ENCODE data around the gene CNEP1R1. TPM values are rescaled to one million over a fixed set of nuclear protein-coding genes. Genes with fewer than 3 reads are reported as not detected.

Gene CNEP1R1
- total RNA-seq, 1 experiment from 2014 or later: 14.6 TPM

GRCh38 chr16:49992825-49993224, 32.2 kb upstream of the CNEP1R1 start:
- no peaks in the 10 kb centered on the region for H3K4me1 ChIP-seq (ENCODE audit: control insufficient read depth in 1 of 2, insufficient read depth in 2 of 2, low read length in 2 of 2)
- peaks cover 10% of the 10 kb centered on the region; the same call in 1 of the 2 replicates for H3K27me3 ChIP-seq (ENCODE audit: insufficient read depth, low read length)
- H3K36me3 ChIP-seq (ENCODE audit: control insufficient read depth in 1 of 2, insufficient read depth in 2 of 2, low read length in 2 of 2): no peaks in the 10 kb centered on the region
- no peaks in the 10 kb centered on the region for H3K79me2 ChIP-seq (ENCODE audit: insufficient read depth, low read length)
- no peak overlapping the region for H3K4me3 ChIP-seq (replicated peaks in 1 of 2; ENCODE audit: low read depth in 1 of 2, low read length in 2 of 2)
- ATAC-seq (no peak), DNase-seq (ENCODE audit: low read depth, low spot score) (no peak)
- no peaks in the 10 kb centered on the region for H4K20me1 ChIP-seq (ENCODE audit: insufficient read depth)
- POLR2A ChIA-PET: no interaction called here
- RAD21 ChIA-PET (ENCODE audit: low non-redundant PET in 1 of 2, low total read pairs in 2 of 2, uncharacterized antibody in 2 of 2, unreplicated experiment in 2 of 2): no interaction called here
- H3K9me3 ChIP-seq (ENCODE audit: control insufficient read depth in 1 of 2, insufficient read depth in 1 of 2, low read depth in 1 of 2, low read length in 2 of 2): no peaks in the 10 kb centered on the region
- CTCF ChIA-PET: no interaction called here
- H2AFZ ChIP-seq (ENCODE audit: low read depth, low read length, poor library complexity, severe bottlenecking): no peak overlapping the region
- TF ChIP-seq ATF3 (IDR thresholded peaks at IDR 0.05) (no peak), SRF (IDR thresholded peaks at IDR 0.05; ENCODE audit: low read depth) (no peak), TCF7L2 (IDR thresholded peaks at IDR 0.05; ENCODE audit: borderline replicate concordance, extremely low read depth, insufficient read depth, insufficient read length) (no peak), EGR1 (IDR thresholded peaks at IDR 0.05; ENCODE audit: low read depth) (no peak), YY1 (IDR thresholded peaks at IDR 0.05; ENCODE audit: extremely low read depth, insufficient replicate concordance, low read depth, low read length) (no peak), POLR2AphosphoS5 (IDR thresholded peaks at IDR 0.05; ENCODE audit: low read depth, low read length) (no peak), ZNF274 (IDR thresholded peaks at IDR 0.05; ENCODE audit: low read depth, low read length) (no peak), EZH2 (IDR thresholded peaks at IDR 0.05) (no peak), ZFX (IDR thresholded peaks at IDR 0.05) (no peak)
- no peak overlapping the region for H3K4me2 ChIP-seq (ENCODE audit: low read length)
- H3K9ac ChIP-seq (ENCODE audit: low read length): no peak overlapping the region
- no peaks in the 10 kb centered on the region for H3K9me2 ChIP-seq (ENCODE audit: insufficient read depth)
- intact Hi-C loops (cut with micrococcal nuclease): no loop called here
- BruUV-seq (replicated peaks): no TSS peak
- H3K27ac ChIP-seq (ENCODE audit: low read depth, low read length): no peak overlapping the region

DNA sequence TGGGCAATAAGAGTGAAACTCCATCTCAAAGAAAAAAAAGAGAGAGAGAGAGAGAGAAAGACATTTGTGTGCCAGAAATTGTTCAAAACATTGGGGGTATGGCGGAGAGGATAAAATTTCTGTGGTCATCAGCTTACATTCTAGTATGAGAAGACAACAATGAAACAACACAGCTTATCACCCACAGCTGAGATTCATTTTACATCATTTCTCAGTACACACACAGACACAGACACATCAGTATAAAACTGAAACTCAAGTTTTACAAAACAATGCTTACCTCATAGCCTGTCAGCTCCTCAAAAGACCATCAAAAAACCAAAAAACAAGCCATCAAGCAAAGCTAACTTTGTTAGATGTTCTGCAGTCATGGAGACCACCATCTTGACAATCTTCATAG, 31.4 kb upstream of the CNEP1R1 start:
- ChIA-PET RAD21 (ENCODE audit: low non-redundant PET in 1 of 2, low total read pairs in 2 of 2, uncharacterized antibody in 2 of 2, unreplicated experiment in 2 of 2) (no interaction called here), CTCF (no interaction called here), POLR2A (no interaction called here)
- DNase-seq (ENCODE audit: low read depth, low spot score): no peak
- Histone ChIP-seq H3K4me3 (replicated peaks in 1 of 2; ENCODE audit: low read depth in 1 of 2, low read length in 2 of 2) (no peak overlapping the region), H3K4me1 (ENCODE audit: control insufficient read depth in 1 of 2, insufficient read depth in 2 of 2, low read length in 2 of 2) (no peaks in the 10 kb centered on the region), H3K79me2 (ENCODE audit: insufficient read depth, low read length) (no peaks in the 10 kb centered on the region), H4K20me1 (ENCODE audit: insufficient read depth) (no peaks in the 10 kb centered on the region), H3K27me3 (ENCODE audit: insufficient read depth, low read length) (peaks cover 10% of the 10 kb centered on the region; the same call in 1 of the 2 replicates), H3K9me3 (ENCODE audit: control insufficient read depth in 1 of 2, insufficient read depth in 1 of 2, low read depth in 1 of 2, low read length in 2 of 2) (no peaks in the 10 kb centered on the region), H3K4me2 (ENCODE audit: low read length) (no peak overlapping the region), H3K27ac (ENCODE audit: low read depth, low read length) (no peak overlapping the region), H2AFZ (ENCODE audit: low read depth, low read length, poor library complexity, severe bottlenecking) (no peak overlapping the region), H3K9ac (ENCODE audit: low read length) (no peak overlapping the region), H3K9me2 (ENCODE audit: insufficient read depth) (no peaks in the 10 kb centered on the region), H3K36me3 (ENCODE audit: control insufficient read depth in 1 of 2, insufficient read depth in 2 of 2, low read length in 2 of 2) (no peaks in the 10 kb centered on the region)
- intact Hi-C loops (cut with micrococcal nuclease): no loop called here
- no peak for TF ChIP-seq ATF3 (IDR thresholded peaks at IDR 0.05)
- no peak for TF ChIP-seq JUND (IDR thresholded peaks at IDR 0.05)
- TF ChIP-seq TCF7L2 (IDR thresholded peaks at IDR 0.05; ENCODE audit: borderline replicate concordance, extremely low read depth, insufficient read depth, insufficient read length): no peak
- no peak for TF ChIP-seq FOSL1 (IDR thresholded peaks at IDR 0.05; ENCODE audit: low read depth)
- TF ChIP-seq CEBPB (IDR thresholded peaks at IDR 0.05; ENCODE audit: low read depth): no peak
- TF ChIP-seq, protein P1, sequence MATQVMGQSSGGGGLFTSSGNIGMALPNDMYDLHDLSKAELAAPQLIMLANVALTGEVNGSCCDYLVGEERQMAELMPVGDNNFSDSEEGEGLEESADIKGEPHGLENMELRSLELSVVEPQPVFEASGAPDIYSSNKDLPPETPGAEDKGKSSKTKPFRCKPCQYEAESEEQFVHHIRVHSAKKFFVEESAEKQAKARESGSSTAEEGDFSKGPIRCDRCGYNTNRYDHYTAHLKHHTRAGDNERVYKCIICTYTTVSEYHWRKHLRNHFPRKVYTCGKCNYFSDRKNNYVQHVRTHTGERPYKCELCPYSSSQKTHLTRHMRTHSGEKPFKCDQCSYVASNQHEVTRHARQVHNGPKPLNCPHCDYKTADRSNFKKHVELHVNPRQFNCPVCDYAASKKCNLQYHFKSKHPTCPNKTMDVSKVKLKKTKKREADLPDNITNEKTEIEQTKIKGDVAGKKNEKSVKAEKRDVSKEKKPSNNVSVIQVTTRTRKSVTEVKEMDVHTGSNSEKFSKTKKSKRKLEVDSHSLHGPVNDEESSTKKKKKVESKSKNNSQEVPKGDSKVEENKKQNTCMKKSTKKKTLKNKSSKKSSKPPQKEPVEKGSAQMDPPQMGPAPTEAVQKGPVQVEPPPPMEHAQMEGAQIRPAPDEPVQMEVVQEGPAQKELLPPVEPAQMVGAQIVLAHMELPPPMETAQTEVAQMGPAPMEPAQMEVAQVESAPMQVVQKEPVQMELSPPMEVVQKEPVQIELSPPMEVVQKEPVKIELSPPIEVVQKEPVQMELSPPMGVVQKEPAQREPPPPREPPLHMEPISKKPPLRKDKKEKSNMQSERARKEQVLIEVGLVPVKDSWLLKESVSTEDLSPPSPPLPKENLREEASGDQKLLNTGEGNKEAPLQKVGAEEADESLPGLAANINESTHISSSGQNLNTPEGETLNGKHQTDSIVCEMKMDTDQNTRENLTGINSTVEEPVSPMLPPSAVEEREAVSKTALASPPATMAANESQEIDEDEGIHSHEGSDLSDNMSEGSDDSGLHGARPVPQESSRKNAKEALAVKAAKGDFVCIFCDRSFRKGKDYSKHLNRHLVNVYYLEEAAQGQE (IDR thresholded peaks at IDR 0.05; ENCODE audit: low read depth): no peak
- no peak for TF ChIP-seq EZH2phosphoT487 (IDR thresholded peaks at IDR 0.05; ENCODE audit: borderline replicate concordance)
- no peak for TF ChIP-seq CBX3 (IDR thresholded peaks at IDR 0.05; ENCODE audit: low read depth)
- TF ChIP-seq POLR2AphosphoS5 (IDR thresholded peaks at IDR 0.05; ENCODE audit: low read depth, low read length): no peak
- TF ChIP-seq, protein P2, sequence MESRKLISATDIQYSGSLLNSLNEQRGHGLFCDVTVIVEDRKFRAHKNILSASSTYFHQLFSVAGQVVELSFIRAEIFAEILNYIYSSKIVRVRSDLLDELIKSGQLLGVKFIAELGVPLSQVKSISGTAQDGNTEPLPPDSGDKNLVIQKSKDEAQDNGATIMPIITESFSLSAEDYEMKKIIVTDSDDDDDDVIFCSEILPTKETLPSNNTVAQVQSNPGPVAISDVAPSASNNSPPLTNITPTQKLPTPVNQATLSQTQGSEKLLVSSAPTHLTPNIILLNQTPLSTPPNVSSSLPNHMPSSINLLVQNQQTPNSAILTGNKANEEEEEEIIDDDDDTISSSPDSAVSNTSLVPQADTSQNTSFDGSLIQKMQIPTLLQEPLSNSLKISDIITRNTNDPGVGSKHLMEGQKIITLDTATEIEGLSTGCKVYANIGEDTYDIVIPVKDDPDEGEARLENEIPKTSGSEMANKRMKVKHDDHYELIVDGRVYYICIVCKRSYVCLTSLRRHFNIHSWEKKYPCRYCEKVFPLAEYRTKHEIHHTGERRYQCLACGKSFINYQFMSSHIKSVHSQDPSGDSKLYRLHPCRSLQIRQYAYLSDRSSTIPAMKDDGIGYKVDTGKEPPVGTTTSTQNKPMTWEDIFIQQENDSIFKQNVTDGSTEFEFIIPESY (IDR thresholded peaks at IDR 0.05; ENCODE audit: extremely low read depth, insufficient replicate concordance, low read length): no peak
- no peak for ATAC-seq
- no TSS peak for BruUV-seq (replicated peaks)

All from HCT116 (cell line).